Ramos (cell line): ENCODE results near the gene CARNS1.

Source experiments
- in situ Hi-C: fragments of 300-500 bp; cut with MboI; formaldehyde crosslinking; loops from one replicate; pipeline ENCODE4 v1.14.3; 2022; ENCODE audit warnings: low sequenced_read_pairs; ENCODE audit not compliant: unreplicated experiment

Gene CARNS1

GRCh38 chr11:67415501-67416304 lies at the start of gene CARNS1:
TSS of gene CARNS1 (plus strand) at chr11:67415678. CDS start at chr11:67416200, 522 bp downstream.
- in situ Hi-C loops: no loop called here

- in situ Hi-C loops: no loop called here
Measured at GRCh38 chr11:67365736-67366444, 49.6 kb upstream of the CARNS1 start.

- in situ Hi-C loops: no loop called here
Measured at GRCh38 chr11:67366546-67366945, 48.9 kb upstream of the CARNS1 start.

- in situ Hi-C loops: no loop called here
Measured at GRCh38 chr11:67366961-67367760, 48.3 kb upstream of the CARNS1 start.

- in situ Hi-C loops: no loop called here
Measured at GRCh38 chr11:67367761-67368227, 47.7 kb upstream of the CARNS1 start.

GRCh38 chr11:67368621-67369020 lies 46.9 kb upstream of the CARNS1 start:
- in situ Hi-C loops: no loop called here

- in situ Hi-C loops: no loop called here
Measured at GRCh38 chr11:67369275-67369674, 46.2 kb upstream of the CARNS1 start.

- in situ Hi-C loops: no loop called here
Measured at GRCh38 chr11:67369801-67370284, 45.6 kb upstream of the CARNS1 start.

GRCh38 chr11:67370351-67371076 lies 45.0 kb upstream of the CARNS1 start:
- in situ Hi-C loops: no loop called here

GRCh38 chr11:67371189-67371910 lies 44.1 kb upstream of the CARNS1 start:
- in situ Hi-C loops: no loop called here

GRCh38 chr11:67371911-67372320 lies 43.6 kb upstream of the CARNS1 start:
- in situ Hi-C loops: no loop called here

- in situ Hi-C loops: no loop called here
Measured at GRCh38 chr11:67372321-67372992, 43.0 kb upstream of the CARNS1 start.

GRCh38 chr11:67372993-67373647 lies 42.4 kb upstream of the CARNS1 start, which contains the start of gene CLCF1:
TSS of gene CLCF1 (minus strand) at chr11:67373598. CDS start at chr11:67373539, 59 bp downstream.
- in situ Hi-C loops: no loop called here

GRCh38 chr11:67373648-67374570 lies 41.6 kb upstream of the CARNS1 start:
- in situ Hi-C loops: no loop called here

- in situ Hi-C loops: no loop called here
Measured at GRCh38 chr11:67374571-67375281, 40.8 kb upstream of the CARNS1 start.

- in situ Hi-C loops: no loop called here
Measured at GRCh38 chr11:67375320-67376055, 40.0 kb upstream of the CARNS1 start.
